ENCODE data around the gene ELN. TPM values are rescaled to one million over a fixed set of nuclear protein-coding genes. Genes with fewer than 3 reads are reported as not detected.
"Not testable (repeated sequence)": the region's sequence is repeated elsewhere in the genome, so short reads cannot be mapped to it uniquely, and the experiment has no call there.

ELN gene
- 100 to 1,000 TPM in 1 of 2 donors, 10 to 100 TPM in 1; 92.6 to 131 TPM for total RNA-seq

GRCh38 chr7:74027683-74028320, at the start of gene ELN:
Gene ELN (plus strand): TSS chr7:74028173. CDS start chr7:74028188, 15 bp downstream.
- Histone ChIP-seq H3K27ac (peak within 1 kb of the TSS; percentile 83 to 90 (median 84)), H3K36me3 (replicated peaks in 1 of 2; ENCODE audit: insufficient read depth in 1 of 2, low read depth in 2 of 2) (no peaks in the 10 kb centered on the region), H3K4me3 (peak within 1 kb of the TSS; percentile 52 to 55), H3K9me3 (no peaks in the 10 kb centered on the region), H3K27me3 (no peaks in the 10 kb centered on the region), H3K4me1 (peaks cover 48% of the 10 kb centered on the region)
- WGBS, 2 donors, result 3 to 4% methylated on average over 14 to 33 of the region's 39 CpGs
- peak; percentile 79 to 88 (median 86) for DNase-seq
- TF ChIP-seq, protein P1, sequence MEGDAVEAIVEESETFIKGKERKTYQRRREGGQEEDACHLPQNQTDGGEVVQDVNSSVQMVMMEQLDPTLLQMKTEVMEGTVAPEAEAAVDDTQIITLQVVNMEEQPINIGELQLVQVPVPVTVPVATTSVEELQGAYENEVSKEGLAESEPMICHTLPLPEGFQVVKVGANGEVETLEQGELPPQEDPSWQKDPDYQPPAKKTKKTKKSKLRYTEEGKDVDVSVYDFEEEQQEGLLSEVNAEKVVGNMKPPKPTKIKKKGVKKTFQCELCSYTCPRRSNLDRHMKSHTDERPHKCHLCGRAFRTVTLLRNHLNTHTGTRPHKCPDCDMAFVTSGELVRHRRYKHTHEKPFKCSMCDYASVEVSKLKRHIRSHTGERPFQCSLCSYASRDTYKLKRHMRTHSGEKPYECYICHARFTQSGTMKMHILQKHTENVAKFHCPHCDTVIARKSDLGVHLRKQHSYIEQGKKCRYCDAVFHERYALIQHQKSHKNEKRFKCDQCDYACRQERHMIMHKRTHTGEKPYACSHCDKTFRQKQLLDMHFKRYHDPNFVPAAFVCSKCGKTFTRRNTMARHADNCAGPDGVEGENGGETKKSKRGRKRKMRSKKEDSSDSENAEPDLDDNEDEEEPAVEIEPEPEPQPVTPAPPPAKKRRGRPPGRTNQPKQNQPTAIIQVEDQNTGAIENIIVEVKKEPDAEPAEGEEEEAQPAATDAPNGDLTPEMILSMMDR (IDR thresholded peaks at IDR 0.05), result peak in 1 of 7 experiments; percentile 10
- TF ChIP-seq POLR2A (IDR thresholded peaks at IDR 0.05), result peak in 2 of 3 donors; percentile 25 to 43
- ATAC-seq, result peak; percentile 75
- intact Hi-C loops (cut with DNase I), result loop anchor here (10.0 kb wide), 1 partner anchor 153 kb away; no protein-coding TSS in a partner anchor

GRCh38 chr7:73978661-73979563, 49.1 kb upstream of the ELN start:
- no peaks in the 10 kb centered on the region for H3K9me3 ChIP-seq
- ATAC-seq, result peak; percentile 95
- H3K4me1 ChIP-seq, result peaks cover 10% of the 10 kb centered on the region
- no peaks in the 10 kb centered on the region for H3K36me3 ChIP-seq (replicated peaks in 1 of 2; ENCODE audit: insufficient read depth in 1 of 2, low read depth in 2 of 2)
- no peaks in the 10 kb centered on the region for H3K27me3 ChIP-seq
- TF ChIP-seq, protein P1 (IDR thresholded peaks at IDR 0.05), result peak; percentile 9 to 76 (median 55)
- peak in 1 of 3 donors; percentile 16 for TF ChIP-seq POLR2A (IDR thresholded peaks at IDR 0.05)
- peak overlapping the region in 3 of 4 donors; percentile 43 to 68 (median 46) for H3K27ac ChIP-seq
- peak; percentile 80 to 92 (median 87) for DNase-seq
- intact Hi-C loops (cut with DNase I), result no loop called here
- H3K4me3 ChIP-seq, result no peak overlapping the region
- WGBS, 2 donors, result 51 to 66% methylated on average over 16 to 24 of the region's 24 CpGs

DNA sequence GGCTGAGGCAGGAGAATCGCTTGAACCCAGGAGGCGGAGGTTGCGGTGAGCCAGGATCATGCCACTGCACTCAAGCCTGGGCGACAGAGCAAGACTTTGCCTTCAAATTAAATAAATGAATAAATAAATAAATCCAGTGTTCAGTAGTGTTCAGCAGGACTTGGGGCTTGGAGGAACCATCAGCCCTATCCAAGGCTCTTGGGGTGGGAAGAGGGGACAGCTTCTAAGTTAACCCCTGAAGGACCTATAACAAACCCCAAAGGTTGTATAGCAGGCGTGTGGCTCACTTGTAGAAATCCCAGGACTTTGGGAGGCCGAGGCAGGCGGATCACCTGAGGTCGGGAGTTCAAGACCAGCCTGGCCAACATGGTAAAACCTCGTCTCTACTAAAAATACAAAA, 48.3 kb upstream of the ELN start:
- H3K27me3 ChIP-seq; H3K4me3 ChIP-seq; DNase-seq; ATAC-seq; H3K36me3 ChIP-seq (replicated peaks in 1 of 2; ENCODE audit: insufficient read depth in 1 of 2, low read depth in 2 of 2); H3K27ac ChIP-seq; H3K9me3 ChIP-seq; intact Hi-C loops (cut with DNase I): not testable (repeated sequence)
- WGBS, 2 donors, result 90 to 96% methylated on average over 9 of the region's 9 CpGs
- H3K4me1 ChIP-seq, result peaks cover 10% of the 10 kb centered on the region

GRCh38 chr7:73980206-73980605, 47.8 kb upstream of the ELN start:
- no peak overlapping the region for H3K27ac ChIP-seq
- intact Hi-C loops (cut with DNase I), result no loop called here
- ATAC-seq (no peak), DNase-seq (peak in 1 of 4 donors; percentile 3)
- H3K36me3 ChIP-seq (replicated peaks in 1 of 2; ENCODE audit: insufficient read depth in 1 of 2, low read depth in 2 of 2), result no peaks in the 10 kb centered on the region
- peaks cover 10% of the 10 kb centered on the region for H3K4me1 ChIP-seq
- TF ChIP-seq, protein P1 (IDR thresholded peaks at IDR 0.05), result no peak
- no peak for TF ChIP-seq POLR2A (IDR thresholded peaks at IDR 0.05)
- 86 to 90% methylated on average over 6 of the region's 6 CpGs for WGBS, 2 donors
- no peaks in the 10 kb centered on the region for H3K9me3 ChIP-seq
- no peak overlapping the region for H3K4me3 ChIP-seq
- no peaks in the 10 kb centered on the region for H3K27me3 ChIP-seq

GRCh38 chr7:73981933-73982332, 46.0 kb upstream of the ELN start:
- intact Hi-C loops (cut with DNase I), result no loop called here
- TF ChIP-seq, protein P1 (IDR thresholded peaks at IDR 0.05), result no peak
- no peak for TF ChIP-seq POLR2A (IDR thresholded peaks at IDR 0.05)
- no peaks in the 10 kb centered on the region for H3K36me3 ChIP-seq (replicated peaks in 1 of 2; ENCODE audit: insufficient read depth in 1 of 2, low read depth in 2 of 2)
- ATAC-seq, result no peak
- peaks cover 10% of the 10 kb centered on the region for H3K4me1 ChIP-seq
- H3K27me3 ChIP-seq, result no peaks in the 10 kb centered on the region
- H3K4me3 ChIP-seq, result no peak overlapping the region
- DNase-seq, result no peak
- WGBS, 2 donors, result 85 to 86% methylated on average over 7 of the region's 7 CpGs
- H3K9me3 ChIP-seq, result no peaks in the 10 kb centered on the region
- no peak overlapping the region for H3K27ac ChIP-seq
